ENCODE data around the gene USP34.

Gene USP34

DNA sequence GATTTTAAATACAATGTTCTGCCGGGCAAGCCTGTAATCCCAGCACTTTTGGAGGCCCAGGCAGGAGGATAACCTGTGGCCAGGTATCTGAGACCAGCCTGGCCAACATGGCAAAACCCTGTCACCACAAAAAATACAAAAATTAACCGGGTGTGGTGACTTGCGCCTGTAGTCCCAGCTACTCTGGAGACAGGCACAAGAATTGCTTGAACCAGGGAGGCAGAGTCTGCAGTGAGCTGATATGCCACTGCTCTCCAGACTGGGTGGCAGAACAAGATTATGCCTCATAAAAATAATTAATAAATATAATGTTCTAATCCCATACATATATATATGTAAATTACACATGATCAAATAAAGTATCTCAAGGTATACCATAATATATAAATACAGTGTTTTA lies 189.6 kb downstream of the USP34 start:
- Histone ChIP-seq H4K8ac (ENCODE audit: low read length) (no peak overlapping the region), H3K18ac (ENCODE audit: low read depth in 1 of 2, low read length in 2 of 2) (no peak overlapping the region), H3K9ac (ENCODE audit: low read length) (no peak overlapping the region), H3K23ac (ENCODE audit: low read length in 2 of 2) (no peak overlapping the region), H2BK15ac (ENCODE audit: low read depth, poor library complexity, severe bottlenecking) (no peak overlapping the region), H2AK5ac (ENCODE audit: low read length, severe bottlenecking) (no peak overlapping the region), H3K27ac (ENCODE audit: low read length, poor library complexity, severe bottlenecking) (no peak overlapping the region), H3K4me3 (ENCODE audit: insufficient read depth in 1 of 2, low read depth in 1 of 2, low read length in 2 of 2) (no peak overlapping the region), H2BK120ac (ENCODE audit: low read depth, low read length) (no peak overlapping the region), H3K27me3 (ENCODE audit: control insufficient read depth in 1 of 2, insufficient read depth in 1 of 2, low read length in 2 of 2) (no peaks in the 10 kb centered on the region), H2BK12ac (ENCODE audit: low read length in 2 of 2) (no peak overlapping the region), H3K4me2 (ENCODE audit: low read length, poor library complexity, severe bottlenecking) (no peak overlapping the region), H3K4ac (ENCODE audit: low read depth in 1 of 2, low read length in 2 of 2) (no peak overlapping the region), H3K9me3 (ENCODE audit: control insufficient read depth, low read length) (no peaks in the 10 kb centered on the region), H3K79me1 (replicated peaks; ENCODE audit: low read length, poor library complexity, severe bottlenecking) (peaks cover 12% of the 10 kb centered on the region), H3K4me1 (ENCODE audit: control insufficient read depth, insufficient read depth, low read depth, low read length) (no peaks in the 10 kb centered on the region), H2AFZ (ENCODE audit: low read depth, low read length) (no peak overlapping the region), H2BK5ac (ENCODE audit: low read depth, low read length, poor library complexity, severe bottlenecking) (no peak overlapping the region), H3K14ac (ENCODE audit: low read length in 2 of 2) (no peak overlapping the region), H4K91ac (ENCODE audit: low read length) (no peak overlapping the region), H3K36me3 (ENCODE audit: control insufficient read depth in 1 of 2, insufficient read depth in 2 of 2, low read depth in 1 of 2, low read length in 2 of 2) (peaks cover 17 to 84% of the 10 kb centered on the region in 2 experiments)
- 98% methylated on average over 3 of the region's 3 CpGs for WGBS
- DNase-seq = no peak

DNA sequence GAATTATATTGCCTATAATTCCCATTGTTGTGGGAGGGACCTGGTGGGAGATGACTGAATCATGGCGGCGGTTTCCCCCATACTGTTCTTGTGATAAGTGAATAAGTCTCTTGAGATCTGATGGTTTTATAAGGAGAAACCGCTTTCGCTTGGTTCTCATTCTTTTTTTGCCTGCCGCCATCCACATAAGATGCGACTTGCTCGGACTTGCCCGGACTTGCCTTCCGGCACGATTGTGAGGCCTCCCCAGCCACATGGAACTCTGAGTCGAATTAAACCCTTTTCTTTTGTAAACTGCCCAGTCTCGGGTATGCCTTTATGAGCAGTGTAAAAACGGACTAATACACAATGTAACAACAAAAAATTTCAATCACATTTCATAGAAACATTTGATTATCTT lies 193.1 kb downstream of the USP34 start:
- Histone ChIP-seq H4K8ac (ENCODE audit: low read length) (no peak overlapping the region), H3K79me1 (replicated peaks; ENCODE audit: low read length, poor library complexity, severe bottlenecking) (peaks cover 10% of the 10 kb centered on the region), H3K4me2 (ENCODE audit: low read length, poor library complexity, severe bottlenecking) (no peak overlapping the region), H2BK15ac (ENCODE audit: low read depth, poor library complexity, severe bottlenecking) (no peak overlapping the region), H3K4ac (ENCODE audit: low read depth in 1 of 2, low read length in 2 of 2) (no peak overlapping the region), H3K27me3 (ENCODE audit: control insufficient read depth in 1 of 2, insufficient read depth in 1 of 2, low read length in 2 of 2) (no peaks in the 10 kb centered on the region), H3K18ac (ENCODE audit: low read depth in 1 of 2, low read length in 2 of 2) (no peak overlapping the region), H3K27ac (ENCODE audit: low read length, poor library complexity, severe bottlenecking) (no peak overlapping the region), H2BK120ac (ENCODE audit: low read depth, low read length) (no peak overlapping the region), H3K23ac (ENCODE audit: low read length in 2 of 2) (no peak overlapping the region), H2AFZ (ENCODE audit: low read depth, low read length) (no peak overlapping the region), H3K9me3 (ENCODE audit: control insufficient read depth, low read length) (no peaks in the 10 kb centered on the region), H2AK5ac (ENCODE audit: low read length, severe bottlenecking) (no peak overlapping the region), H3K4me1 (ENCODE audit: control insufficient read depth, insufficient read depth, low read depth, low read length) (peaks cover 1% of the 10 kb centered on the region), H3K36me3 (ENCODE audit: control insufficient read depth in 1 of 2, insufficient read depth in 2 of 2, low read depth in 1 of 2, low read length in 2 of 2) (peaks cover 21 to 82% of the 10 kb centered on the region in 2 experiments), H2BK5ac (ENCODE audit: low read depth, low read length, poor library complexity, severe bottlenecking) (no peak overlapping the region), H3K4me3 (ENCODE audit: insufficient read depth in 1 of 2, low read depth in 1 of 2, low read length in 2 of 2) (no peak overlapping the region), H4K91ac (ENCODE audit: low read length) (no peak overlapping the region), H3K9ac (ENCODE audit: low read length) (no peak overlapping the region), H3K14ac (ENCODE audit: low read length in 2 of 2) (no peak overlapping the region), H2BK12ac (ENCODE audit: low read length in 2 of 2) (no peak overlapping the region)
- no peak for DNase-seq
- 97% methylated on average over 13 of the region's 13 CpGs for WGBS

DNA sequence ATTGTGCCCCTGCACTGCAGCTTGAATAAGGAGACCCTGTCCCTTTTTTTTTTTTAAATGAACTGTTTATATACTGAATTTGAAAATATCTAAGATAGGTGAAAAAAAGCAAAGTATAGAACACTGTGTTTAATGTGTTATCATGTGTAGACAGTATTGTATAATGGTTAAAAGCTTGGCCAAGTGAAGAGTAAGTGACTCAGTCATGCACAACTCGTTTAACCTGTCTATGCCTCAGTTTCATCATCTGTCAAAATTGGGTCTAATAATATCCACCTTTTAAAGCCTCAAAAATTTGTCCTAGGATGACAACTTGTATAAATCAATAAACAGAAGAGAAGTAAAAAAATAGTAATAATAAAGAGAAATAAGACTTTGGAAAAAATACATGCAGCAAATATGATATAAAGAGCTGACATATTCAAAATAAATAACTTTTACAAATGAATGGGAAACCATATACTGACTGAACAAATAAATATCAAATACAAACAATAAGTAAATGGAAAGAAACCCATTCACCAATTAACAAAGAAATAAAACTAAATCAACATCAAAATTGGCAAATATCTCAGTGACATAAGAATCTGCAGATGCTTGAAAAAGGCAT lies 195.2 kb downstream of the USP34 start:
- Histone ChIP-seq H2BK12ac (ENCODE audit: low read length in 2 of 2) (no peak overlapping the region), H4K8ac (ENCODE audit: low read length) (no peak overlapping the region), H3K9me3 (ENCODE audit: control insufficient read depth, low read length) (no peaks in the 10 kb centered on the region), H3K18ac (ENCODE audit: low read depth in 1 of 2, low read length in 2 of 2) (no peak overlapping the region), H2BK120ac (ENCODE audit: low read depth, low read length) (no peak overlapping the region), H3K4me2 (ENCODE audit: low read length, poor library complexity, severe bottlenecking) (no peak overlapping the region), H2AK5ac (ENCODE audit: low read length, severe bottlenecking) (no peak overlapping the region), H4K91ac (ENCODE audit: low read length) (no peak overlapping the region), H3K79me1 (replicated peaks; ENCODE audit: low read length, poor library complexity, severe bottlenecking) (peaks cover 9% of the 10 kb centered on the region), H3K14ac (ENCODE audit: low read length in 2 of 2) (no peak overlapping the region), H2BK15ac (ENCODE audit: low read depth, poor library complexity, severe bottlenecking) (no peak overlapping the region), H3K36me3 (ENCODE audit: control insufficient read depth in 1 of 2, insufficient read depth in 2 of 2, low read depth in 1 of 2, low read length in 2 of 2) (peaks cover 22 to 70% of the 10 kb centered on the region in 2 experiments), H3K9ac (ENCODE audit: low read length) (no peak overlapping the region), H3K27ac (ENCODE audit: low read length, poor library complexity, severe bottlenecking) (no peak overlapping the region), H2BK5ac (ENCODE audit: low read depth, low read length, poor library complexity, severe bottlenecking) (no peak overlapping the region), H3K23ac (ENCODE audit: low read length in 2 of 2) (no peak overlapping the region), H3K4ac (ENCODE audit: low read depth in 1 of 2, low read length in 2 of 2) (no peak overlapping the region), H3K27me3 (ENCODE audit: control insufficient read depth in 1 of 2, insufficient read depth in 1 of 2, low read length in 2 of 2) (no peaks in the 10 kb centered on the region), H3K4me1 (ENCODE audit: control insufficient read depth, insufficient read depth, low read depth, low read length) (peaks cover 1% of the 10 kb centered on the region), H2AFZ (ENCODE audit: low read depth, low read length) (no peak overlapping the region), H3K4me3 (ENCODE audit: insufficient read depth in 1 of 2, low read depth in 1 of 2, low read length in 2 of 2) (no peak overlapping the region)
- no CpG with 5 or more reads among the region's 1 CpG for WGBS
- no peak for DNase-seq

DNA sequence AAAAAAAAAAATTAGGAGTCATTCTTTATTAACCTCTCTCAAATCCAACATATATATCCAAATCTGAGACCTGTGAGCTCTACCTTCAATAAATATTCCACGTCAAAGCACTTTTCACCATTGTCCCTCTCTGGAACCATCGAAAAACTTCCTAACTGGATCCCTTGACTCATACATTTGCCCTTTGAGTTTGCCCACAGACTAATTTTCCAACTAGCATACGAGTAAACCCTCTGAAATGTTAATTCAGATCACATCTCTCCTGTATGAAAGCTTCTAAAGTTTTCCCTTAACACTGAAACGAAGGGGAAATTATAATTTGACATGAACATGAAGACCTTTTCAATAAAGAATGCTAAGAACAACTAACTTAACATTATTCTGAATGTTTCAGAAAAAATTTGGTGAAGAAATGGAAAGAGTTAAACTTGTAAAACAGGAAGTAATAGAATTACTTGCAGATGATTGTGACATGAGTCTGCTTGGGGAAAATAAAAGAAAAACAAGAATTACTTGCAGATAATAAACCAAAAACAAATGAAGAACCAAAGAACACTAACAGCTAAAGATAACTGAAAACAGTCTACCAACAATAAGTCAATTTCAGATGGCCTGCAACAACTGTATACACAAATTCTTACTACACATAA lies 198.3 kb downstream of the USP34 start:
- DNase-seq = no peak
- no peak overlapping the region for H3K23ac ChIP-seq (ENCODE audit: low read length in 2 of 2)
- H3K4ac ChIP-seq (ENCODE audit: low read depth in 1 of 2, low read length in 2 of 2) = no peak overlapping the region
- no peak overlapping the region for H3K4me2 ChIP-seq (ENCODE audit: low read length, poor library complexity, severe bottlenecking)
- H4K8ac ChIP-seq (ENCODE audit: low read length) = no peak overlapping the region
- no peaks in the 10 kb centered on the region for H3K27me3 ChIP-seq (ENCODE audit: control insufficient read depth in 1 of 2, insufficient read depth in 1 of 2, low read length in 2 of 2)
- no peak overlapping the region for H3K14ac ChIP-seq (ENCODE audit: low read length in 2 of 2)
- H2BK12ac ChIP-seq (ENCODE audit: low read length in 2 of 2) = no peak overlapping the region
- no peak overlapping the region for H3K18ac ChIP-seq (ENCODE audit: low read depth in 1 of 2, low read length in 2 of 2)
- peaks cover 1% of the 10 kb centered on the region for H3K4me1 ChIP-seq (ENCODE audit: control insufficient read depth, insufficient read depth, low read depth, low read length)
- H3K27ac ChIP-seq (ENCODE audit: low read length, poor library complexity, severe bottlenecking) = no peak overlapping the region
- H2BK15ac ChIP-seq (ENCODE audit: low read depth, poor library complexity, severe bottlenecking) = no peak overlapping the region
- 80% methylated on average over 3 of the region's 4 CpGs for WGBS
- H2AFZ ChIP-seq (ENCODE audit: low read depth, low read length) = no peak overlapping the region
- H2BK5ac ChIP-seq (ENCODE audit: low read depth, low read length, poor library complexity, severe bottlenecking) = no peak overlapping the region
- no peak overlapping the region for H2AK5ac ChIP-seq (ENCODE audit: low read length, severe bottlenecking)
- no peak overlapping the region for H4K91ac ChIP-seq (ENCODE audit: low read length)
- peaks cover 24 to 64% of the 10 kb centered on the region in 2 experiments for H3K36me3 ChIP-seq (ENCODE audit: control insufficient read depth in 1 of 2, insufficient read depth in 2 of 2, low read depth in 1 of 2, low read length in 2 of 2)
- no peaks in the 10 kb centered on the region for H3K9me3 ChIP-seq (ENCODE audit: control insufficient read depth, low read length)
- H3K9ac ChIP-seq (ENCODE audit: low read length) = peak overlapping the region; percentile 53
- H3K79me1 ChIP-seq (replicated peaks; ENCODE audit: low read length, poor library complexity, severe bottlenecking) = peaks cover 10% of the 10 kb centered on the region
- no peak overlapping the region for H3K4me3 ChIP-seq (ENCODE audit: insufficient read depth in 1 of 2, low read depth in 1 of 2, low read length in 2 of 2)
- no peak overlapping the region for H2BK120ac ChIP-seq (ENCODE audit: low read depth, low read length)

All from mesenchymal stem cell (in vitro differentiated cells and primary cell).